HepG2 (cell line): ENCODE data around the gene SDC1. TPM values are rescaled to one million over a fixed set of nuclear protein-coding genes. Genes with fewer than 3 reads are reported as not detected.

Experiments used
- CBFB ChIP-seq: sonication (generic); formaldehyde crosslinking; IDR thresholded peaks from 2 replicates; pipeline ENCODE4 v1.4.0; 2020; ENCODE audit warnings: missing genetic modification reagents
- FOXO1 ChIP-seq: sonication (generic); formaldehyde crosslinking; IDR thresholded peaks from 2 replicates; pipeline ENCODE4 v1.4.0; 2020; ENCODE audit warnings: missing genetic modification reagents
- HCFC1 ChIP-seq: fragments of 150-350 bp; IDR thresholded peaks from 2 replicates; pipeline ENCODE4 v1.6.1; 2014; ENCODE audit warnings: low read depth, low read length
- KDM6A ChIP-seq: IDR thresholded peaks from 2 replicates; pipeline ENCODE4 v1.6.1; 2016; ENCODE audit warnings: low read depth
- MAF1 ChIP-seq: sonication (generic); formaldehyde crosslinking; IDR thresholded peaks from 2 replicates; pipeline ENCODE4 v1.5.0; 2020; ENCODE audit warnings: missing genetic modification reagents, borderline replicate concordance
- PLRG1 ChIP-seq: fragments of 450-650 bp; conservative IDR thresholded peaks from 2 replicates; pipeline ENCODE4 v1.6.1; 2016
- RBAK ChIP-seq: sonication (generic); formaldehyde crosslinking; IDR thresholded peaks from 2 replicates; pipeline ENCODE4 v1.5.1; 2020; ENCODE audit warnings: mild to moderate bottlenecking, missing genetic modification reagents
- RNF2 ChIP-seq: fragments of 450-650 bp; conservative IDR thresholded peaks from 2 replicates; pipeline ENCODE4 v1.6.1; 2016; ENCODE audit warnings: low read depth
- SALL1 ChIP-seq: sonication (generic); formaldehyde crosslinking; IDR thresholded peaks from 2 replicates; pipeline ENCODE4 v1.8.0; 2022; ENCODE audit warnings: mild to moderate bottlenecking, missing genetic modification reagents
- SNAPC2 ChIP-seq: sonication (generic); formaldehyde crosslinking; IDR thresholded peaks from 2 replicates; pipeline ENCODE4 v1.8.1; 2022; ENCODE audit warnings: mild to moderate bottlenecking, missing genetic modification reagents
- YEATS2 ChIP-seq: sonication (generic); formaldehyde crosslinking; IDR thresholded peaks from 2 replicates; pipeline ENCODE4 v1.4.0; 2020; ENCODE audit warnings: missing genetic modification reagents, borderline replicate concordance
- ZFP36L2 ChIP-seq: sonication (generic); formaldehyde crosslinking; IDR thresholded peaks from 2 replicates; pipeline ENCODE4 v1.4.0; 2020; ENCODE audit warnings: missing genetic modification reagents
- ZNF12 ChIP-seq: sonication (generic); formaldehyde crosslinking; IDR thresholded peaks from 2 replicates; pipeline ENCODE4 v1.5.0; 2020; ENCODE audit warnings: missing genetic modification reagents
- ZNF260 ChIP-seq: sonication (generic); formaldehyde crosslinking; IDR thresholded peaks from 2 replicates; pipeline ENCODE4 v1.4.0; 2020; ENCODE audit warnings: missing genetic modification reagents, low read depth, mild to moderate bottlenecking, borderline replicate concordance
- ZNF333 ChIP-seq: sonication (generic); formaldehyde crosslinking; IDR thresholded peaks from 2 replicates; pipeline ENCODE4 v1.4.0; 2020; ENCODE audit warnings: mild to moderate bottlenecking, missing genetic modification reagents, borderline replicate concordance
- ZNF432 ChIP-seq: sonication (generic); formaldehyde crosslinking; IDR thresholded peaks from 2 replicates; pipeline ENCODE4 v1.5.0; 2020; ENCODE audit warnings: missing genetic modification reagents, mild to moderate bottlenecking, borderline replicate concordance
- ZNF644 ChIP-seq: IDR thresholded peaks from 2 replicates; pipeline ENCODE4 v1.6.1; 2016; ENCODE audit warnings: low read depth
- ZNF672 ChIP-seq: sonication (generic); formaldehyde crosslinking; IDR thresholded peaks from 2 replicates; pipeline ENCODE4 v1.8.1; 2022; ENCODE audit warnings: missing genetic modification reagents
- ZNF788 ChIP-seq: sonication (generic); formaldehyde crosslinking; IDR thresholded peaks from 2 replicates; pipeline ENCODE4 v1.5.0; 2020; ENCODE audit warnings: mild to moderate bottlenecking, missing genetic modification reagents, borderline replicate concordance
- polyA plus RNA-seq, 8 experiments: library from polyadenylated mRNA; depleted of rRNA in 3 of 8; stranded (reverse) in 7 of 8; unstranded in 1 of 8; fragments of >200 nt; fragmentation: Illumina TruSeq in 4 of 8; extraction: Trizol in 4 of 8; gene quantifications; 2 replicates each; pipeline versions ENCODE4 v1.2.1 to v1.2.3, GENCODE V29; 2011 to 2016; ENCODE audit warnings: low read depth in 4 of 8, missing spikeins in 1 of 8, mixed read lengths in 1 of 8; ENCODE audit not compliant: insufficient read depth in 1 of 8
- total RNA-seq, 5 experiments: library from RNA; depleted of rRNA; stranded (reverse); fragments of >200 nt; fragmentation: Illumina TruSeq; extraction: Trizol; gene quantifications; 2 replicates each; pipeline ENCODE4 v1.2.3, GENCODE V29; 2016; ENCODE audit warnings: low read depth in 1 of 5
- TF ChIP-seq, protein P1 (sequence below): sonication (generic); formaldehyde crosslinking; IDR thresholded peaks from 2 replicates; pipeline ENCODE4 v1.4.0; 2020; ENCODE audit warnings: mild to moderate bottlenecking, missing genetic modification reagents
- TF ChIP-seq, protein P2 (sequence below): sonication (generic); formaldehyde crosslinking; IDR thresholded peaks from 2 replicates; pipeline ENCODE4 v1.9.0; 2021; ENCODE audit warnings: missing genetic modification reagents, borderline replicate concordance
- TF ChIP-seq, protein P3 (sequence below): sonication (generic); formaldehyde crosslinking; IDR thresholded peaks from 2 replicates; pipeline ENCODE4 v1.4.0; 2020; ENCODE audit warnings: missing genetic modification reagents
- TF ChIP-seq, protein P4 (sequence below), 2 experiments: sonication (generic) in 1 of 2; formaldehyde crosslinking in 1 of 2; IDR thresholded peaks; 2 replicates each; pipeline versions ENCODE4 v1.4.0 to v1.6.1; 2016 to 2020; ENCODE audit warnings: borderline replicate concordance in 1 of 2, low read depth in 1 of 2, mild to moderate bottlenecking in 1 of 2, missing genetic modification reagents in 1 of 2

Gene SDC1
- total and polyA plus RNA-seq, 2 of the 13 experiments (the other 11 are each of a cell fraction or from before 2014, with no cell fraction given): 108 to 119 TPM

DNA sequence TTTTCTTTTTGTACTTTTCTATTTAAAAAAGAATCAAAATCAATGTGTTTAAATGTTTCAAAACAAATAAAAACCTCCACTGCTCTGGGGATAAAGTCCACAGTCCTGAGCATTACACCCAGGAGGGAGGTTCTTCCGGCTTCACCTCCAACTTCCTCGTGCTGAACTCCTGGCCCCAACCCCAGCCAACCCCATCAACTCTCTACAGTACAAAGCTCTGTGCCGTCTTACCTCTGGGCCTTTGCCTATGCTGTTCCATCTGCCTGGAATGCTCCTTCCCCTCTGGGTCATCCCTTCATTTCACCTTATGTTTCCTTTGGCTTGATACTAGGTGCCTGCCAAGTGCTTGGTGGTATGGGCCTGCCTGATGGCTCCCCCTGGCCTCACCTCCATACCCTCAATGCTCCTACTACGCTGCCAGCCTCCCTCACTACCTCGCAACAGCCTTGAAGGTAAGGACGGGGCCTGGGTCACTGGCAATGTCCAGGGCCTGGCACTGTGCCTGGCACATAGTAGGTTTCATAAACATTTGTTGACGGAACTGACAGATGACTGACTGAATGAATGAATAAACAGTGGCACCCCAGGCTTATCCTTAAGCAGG lies 28.8 kb downstream of the SDC1 start (continued):
- TF ChIP-seq KDM6A (CRISPR knock-in tag) (peak; percentile 71), CBFB (CRISPR knock-in tag) (no peak), ZNF672 (CRISPR knock-in tag) (no peak), RNF2 (peak; percentile 67; the same call in 1 of the 2 replicates), PLRG1 (no peak), ZNF260 (no peak), ZNF432 (CRISPR knock-in tag) (no peak), HCFC1 (no peak), MAF1 (no peak), ZNF333 (no peak; the same call in 1 of the 2 replicates), SNAPC2 (CRISPR knock-in tag) (peak; percentile 90), YEATS2 (CRISPR knock-in tag) (no peak), RBAK (CRISPR knock-in tag) (no peak), FOXO1 (CRISPR knock-in tag) (peak; percentile 61; the same call in 1 of the 2 replicates), ZFP36L2 (no peak), ZNF788 (CRISPR knock-in tag) (peak; percentile 93), ZNF12 (CRISPR knock-in tag) (no peak), ZNF644 (CRISPR knock-in tag) (peak; percentile 81), SALL1 (CRISPR knock-in tag) (peak; percentile 98)
- TF ChIP-seq, protein P1, sequence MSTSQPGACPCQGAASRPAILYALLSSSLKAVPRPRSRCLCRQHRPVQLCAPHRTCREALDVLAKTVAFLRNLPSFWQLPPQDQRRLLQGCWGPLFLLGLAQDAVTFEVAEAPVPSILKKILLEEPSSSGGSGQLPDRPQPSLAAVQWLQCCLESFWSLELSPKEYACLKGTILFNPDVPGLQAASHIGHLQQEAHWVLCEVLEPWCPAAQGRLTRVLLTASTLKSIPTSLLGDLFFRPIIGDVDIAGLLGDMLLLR (CRISPR knock-in tag): peak; percentile 15; the same call in 1 of the 2 replicates
- TF ChIP-seq, protein P2, sequence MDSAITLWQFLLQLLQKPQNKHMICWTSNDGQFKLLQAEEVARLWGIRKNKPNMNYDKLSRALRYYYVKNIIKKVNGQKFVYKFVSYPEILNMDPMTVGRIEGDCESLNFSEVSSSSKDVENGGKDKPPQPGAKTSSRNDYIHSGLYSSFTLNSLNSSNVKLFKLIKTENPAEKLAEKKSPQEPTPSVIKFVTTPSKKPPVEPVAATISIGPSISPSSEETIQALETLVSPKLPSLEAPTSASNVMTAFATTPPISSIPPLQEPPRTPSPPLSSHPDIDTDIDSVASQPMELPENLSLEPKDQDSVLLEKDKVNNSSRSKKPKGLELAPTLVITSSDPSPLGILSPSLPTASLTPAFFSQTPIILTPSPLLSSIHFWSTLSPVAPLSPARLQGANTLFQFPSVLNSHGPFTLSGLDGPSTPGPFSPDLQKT (CRISPR knock-in tag): no peak
- TF ChIP-seq, protein P3, sequence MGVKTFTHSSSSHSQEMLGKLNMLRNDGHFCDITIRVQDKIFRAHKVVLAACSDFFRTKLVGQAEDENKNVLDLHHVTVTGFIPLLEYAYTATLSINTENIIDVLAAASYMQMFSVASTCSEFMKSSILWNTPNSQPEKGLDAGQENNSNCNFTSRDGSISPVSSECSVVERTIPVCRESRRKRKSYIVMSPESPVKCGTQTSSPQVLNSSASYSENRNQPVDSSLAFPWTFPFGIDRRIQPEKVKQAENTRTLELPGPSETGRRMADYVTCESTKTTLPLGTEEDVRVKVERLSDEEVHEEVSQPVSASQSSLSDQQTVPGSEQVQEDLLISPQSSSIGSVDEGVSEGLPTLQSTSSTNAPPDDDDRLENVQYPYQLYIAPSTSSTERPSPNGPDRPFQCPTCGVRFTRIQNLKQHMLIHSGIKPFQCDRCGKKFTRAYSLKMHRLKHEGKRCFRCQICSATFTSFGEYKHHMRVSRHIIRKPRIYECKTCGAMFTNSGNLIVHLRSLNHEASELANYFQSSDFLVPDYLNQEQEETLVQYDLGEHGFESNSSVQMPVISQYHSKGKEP (CRISPR knock-in tag): no peak; the same call in 1 of the 2 replicates
- TF ChIP-seq, protein P4, sequence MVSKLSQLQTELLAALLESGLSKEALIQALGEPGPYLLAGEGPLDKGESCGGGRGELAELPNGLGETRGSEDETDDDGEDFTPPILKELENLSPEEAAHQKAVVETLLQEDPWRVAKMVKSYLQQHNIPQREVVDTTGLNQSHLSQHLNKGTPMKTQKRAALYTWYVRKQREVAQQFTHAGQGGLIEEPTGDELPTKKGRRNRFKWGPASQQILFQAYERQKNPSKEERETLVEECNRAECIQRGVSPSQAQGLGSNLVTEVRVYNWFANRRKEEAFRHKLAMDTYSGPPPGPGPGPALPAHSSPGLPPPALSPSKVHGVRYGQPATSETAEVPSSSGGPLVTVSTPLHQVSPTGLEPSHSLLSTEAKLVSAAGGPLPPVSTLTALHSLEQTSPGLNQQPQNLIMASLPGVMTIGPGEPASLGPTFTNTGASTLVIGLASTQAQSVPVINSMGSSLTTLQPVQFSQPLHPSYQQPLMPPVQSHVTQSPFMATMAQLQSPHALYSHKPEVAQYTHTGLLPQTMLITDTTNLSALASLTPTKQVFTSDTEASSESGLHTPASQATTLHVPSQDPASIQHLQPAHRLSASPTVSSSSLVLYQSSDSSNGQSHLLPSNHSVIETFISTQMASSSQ (IDR thresholded peaks at IDR 0.05; ENCODE audit: low read depth): peak; percentile 43; the same call in 1 of the 2 replicates
- TF ChIP-seq, protein P4 (CRISPR knock-in tag; IDR thresholded peaks at IDR 0.05; ENCODE audit: borderline replicate concordance): peak; percentile 49; the same call in 1 of the 2 replicates
